Endodermal cell (in vitro differentiated cells): ENCODE results near the gene GALNT1. TPM values are rescaled to one million over a fixed set of nuclear protein-coding genes. Genes with fewer than 3 reads are reported as not detected.

Source experiments
- DNase-seq: peaks from one replicate; pipeline ENCODE4 v3.0.0-alpha.2; 2017
- H3K27ac ChIP-seq: 2 replicates; pipeline ENCODE4 v1.5.1; 2013; ENCODE audit warnings: mild to moderate bottlenecking, low read depth, low read length, moderate library complexity
- H3K27me3 ChIP-seq: 2 replicates; pipeline ENCODE4 v1.6.1; 2013; ENCODE audit warnings: mild to moderate bottlenecking, low read length, moderate library complexity; ENCODE audit not compliant: insufficient read depth, control insufficient read depth, poor library complexity, severe bottlenecking
- H3K36me3 ChIP-seq: 2 replicates; pipeline ENCODE4 v1.7.0; 2013; ENCODE audit warnings: mild to moderate bottlenecking, low read length, moderate library complexity; ENCODE audit not compliant: control insufficient read depth, insufficient read depth
- H3K4me1 ChIP-seq: one replicate; pipeline ENCODE4 v1.7.0; 2013; ENCODE audit warnings: low read length; ENCODE audit not compliant: control insufficient read depth, insufficient read depth
- H3K4me3 ChIP-seq: 2 replicates; pipeline ENCODE4 v1.5.1; 2013; ENCODE audit warnings: mild to moderate bottlenecking, low read length, moderate library complexity
- H3K9ac ChIP-seq: 2 replicates; pipeline ENCODE4 v1.6.1; 2013; ENCODE audit warnings: mild to moderate bottlenecking, low read length, moderate library complexity; ENCODE audit not compliant: poor library complexity, severe bottlenecking; ENCODE audit errors: extremely low read depth
- H3K9me3 ChIP-seq: 2 replicates; pipeline ENCODE4 v1.6.1; 2013; ENCODE audit warnings: mild to moderate bottlenecking, low read length, moderate library complexity; ENCODE audit not compliant: control insufficient read depth
- H3K27ac Mint-ChIP-seq: 2 replicates; pipeline ENCODE4 v1.8.0; 2020; ENCODE audit warnings: mixed read lengths
- H3K27me3 Mint-ChIP-seq: 2 replicates; pipeline ENCODE4 v1.8.0; 2021; ENCODE audit warnings: mild to moderate bottlenecking, mixed read lengths; ENCODE audit not compliant: insufficient read depth
- H3K36me3 Mint-ChIP-seq: 2 replicates; pipeline ENCODE4 v1.8.0; 2020; ENCODE audit warnings: low read depth, mixed read lengths
- H3K4me1 Mint-ChIP-seq: 2 replicates; pipeline ENCODE4 v1.8.0; 2020; ENCODE audit warnings: mixed read lengths
- H3K4me3 Mint-ChIP-seq: 2 replicates; pipeline ENCODE4 v1.8.0; 2020; ENCODE audit warnings: mild to moderate bottlenecking, moderate library complexity, mixed read lengths
- H3K9me3 Mint-ChIP-seq: 2 replicates; pipeline ENCODE4 v1.8.0; 2020; ENCODE audit warnings: mild to moderate bottlenecking, mixed read lengths
- WGBS, 2 experiments: methylation state at CpG; one replicate each; pipeline versions ENCODE4 v1.1.5 to v1.1.7; 2013; ENCODE audit warnings: missing lambda C conversion rate in 2 of 2, mixed read lengths in 1 of 2; ENCODE audit not compliant: insufficient coverage in 1 of 2, insufficient read length in 1 of 2; 5-methylcytosine and 5-hydroxymethylcytosine counted together
- total RNA-seq, 2 donors: library from RNA; stranded (reverse); fragmentation: NEBNext Ultra II Directional in 1 of 2; extraction: Animal tissue kit (Norgen Biotek cat#: 25700) in 1 of 2; gene quantifications; 2 replicates in 1 of 2; 3 replicates in 1 of 2; pipeline ENCODE4 v1.2.1, GENCODE V29; 2021
- TF ChIP-seq, protein P1 (sequence below): fragments of 200-600 bp; sonication (generic); conservative IDR thresholded peaks from 2 replicates; pipeline ENCODE4 v1.5.0; 2021; ENCODE audit warnings: antibody characterized with exemption, mild to moderate bottlenecking

The GALNT1 gene
- total RNA-seq, 2 donors from 2014 or later: 82.5 to 102 TPM

DNA sequence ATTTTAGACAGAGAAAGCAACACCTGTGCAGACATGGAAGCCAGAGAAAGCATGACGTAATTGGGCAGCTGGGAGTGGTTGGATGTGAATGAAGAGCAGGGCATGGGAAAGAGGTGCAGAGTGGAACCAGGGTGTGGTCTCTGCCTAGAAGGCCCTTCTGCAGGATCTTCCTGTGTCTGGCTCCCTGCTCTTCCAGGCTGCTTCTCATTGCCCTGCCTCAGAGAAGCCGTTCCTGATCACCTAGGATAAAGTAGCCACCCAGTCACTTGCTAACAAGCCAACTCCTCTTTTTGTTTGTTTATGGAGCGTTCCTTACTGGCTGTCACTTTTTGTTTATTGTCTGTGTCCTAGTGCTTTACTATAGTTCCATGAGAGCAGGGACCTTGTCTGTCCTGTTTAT is 28.5 kb downstream of the GALNT1 start:
- no peak overlapping the region for H3K4me3 ChIP-seq
- H3K36me3 ChIP-seq: no peaks in the 10 kb centered on the region
- H3K27me3 ChIP-seq: no peaks in the 10 kb centered on the region
- H3K36me3 Mint-ChIP-seq: no peaks in the 10 kb centered on the region
- H3K27ac Mint-ChIP-seq: peak overlapping the region; percentile 89
- no peaks in the 10 kb centered on the region for H3K27me3 Mint-ChIP-seq
- DNase-seq: peak; percentile 71
- 57 to 65% methylated on average over 3 of the region's 3 CpGs for WGBS, 2 experiments
- H3K9me3 Mint-ChIP-seq: no peaks in the 10 kb centered on the region
- H3K4me1 ChIP-seq: peaks cover 8% of the 10 kb centered on the region
- H3K9me3 ChIP-seq: no peaks in the 10 kb centered on the region
- H3K9ac ChIP-seq: no peak overlapping the region
- peaks cover 35% of the 10 kb centered on the region for H3K4me1 Mint-ChIP-seq
- no peak overlapping the region for H3K27ac ChIP-seq
- TF ChIP-seq, protein P1, sequence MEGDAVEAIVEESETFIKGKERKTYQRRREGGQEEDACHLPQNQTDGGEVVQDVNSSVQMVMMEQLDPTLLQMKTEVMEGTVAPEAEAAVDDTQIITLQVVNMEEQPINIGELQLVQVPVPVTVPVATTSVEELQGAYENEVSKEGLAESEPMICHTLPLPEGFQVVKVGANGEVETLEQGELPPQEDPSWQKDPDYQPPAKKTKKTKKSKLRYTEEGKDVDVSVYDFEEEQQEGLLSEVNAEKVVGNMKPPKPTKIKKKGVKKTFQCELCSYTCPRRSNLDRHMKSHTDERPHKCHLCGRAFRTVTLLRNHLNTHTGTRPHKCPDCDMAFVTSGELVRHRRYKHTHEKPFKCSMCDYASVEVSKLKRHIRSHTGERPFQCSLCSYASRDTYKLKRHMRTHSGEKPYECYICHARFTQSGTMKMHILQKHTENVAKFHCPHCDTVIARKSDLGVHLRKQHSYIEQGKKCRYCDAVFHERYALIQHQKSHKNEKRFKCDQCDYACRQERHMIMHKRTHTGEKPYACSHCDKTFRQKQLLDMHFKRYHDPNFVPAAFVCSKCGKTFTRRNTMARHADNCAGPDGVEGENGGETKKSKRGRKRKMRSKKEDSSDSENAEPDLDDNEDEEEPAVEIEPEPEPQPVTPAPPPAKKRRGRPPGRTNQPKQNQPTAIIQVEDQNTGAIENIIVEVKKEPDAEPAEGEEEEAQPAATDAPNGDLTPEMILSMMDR: no peak
- peak overlapping the region; percentile 12 for H3K4me3 Mint-ChIP-seq

DNA sequence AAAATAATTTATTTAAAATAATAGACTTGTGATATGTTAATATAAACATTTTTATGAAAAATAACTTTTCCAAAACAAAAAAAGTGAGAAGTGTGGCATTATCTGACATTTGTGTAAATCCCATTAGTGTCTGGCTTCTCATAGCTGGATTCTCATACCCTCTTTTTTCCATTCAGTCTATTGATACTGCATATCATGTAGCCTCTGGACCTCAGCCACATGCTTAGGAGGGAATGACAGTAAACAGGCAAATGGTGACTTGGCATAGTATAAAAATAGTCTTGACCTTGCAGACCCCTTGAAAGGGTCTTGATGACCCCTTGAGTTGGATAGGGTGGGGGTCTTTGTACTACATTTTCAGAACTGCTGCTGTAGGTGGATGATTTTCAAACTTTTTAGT is 29.2 kb downstream of the GALNT1 start:
- H3K9me3 Mint-ChIP-seq: no peaks in the 10 kb centered on the region
- Histone ChIP-seq H3K9me3 (no peaks in the 10 kb centered on the region), H3K27ac (no peak overlapping the region), H3K27me3 (no peaks in the 10 kb centered on the region), H3K36me3 (no peaks in the 10 kb centered on the region), H3K9ac (no peak overlapping the region), H3K4me3 (no peak overlapping the region), H3K4me1 (peaks cover 8% of the 10 kb centered on the region)
- DNase-seq: no peak
- TF ChIP-seq, protein P1: no peak
- H3K4me3 Mint-ChIP-seq: no peak overlapping the region
- no peaks in the 10 kb centered on the region for H3K36me3 Mint-ChIP-seq
- H3K4me1 Mint-ChIP-seq: peaks cover 41% of the 10 kb centered on the region
- no peaks in the 10 kb centered on the region for H3K27me3 Mint-ChIP-seq
- no peak overlapping the region for H3K27ac Mint-ChIP-seq

DNA sequence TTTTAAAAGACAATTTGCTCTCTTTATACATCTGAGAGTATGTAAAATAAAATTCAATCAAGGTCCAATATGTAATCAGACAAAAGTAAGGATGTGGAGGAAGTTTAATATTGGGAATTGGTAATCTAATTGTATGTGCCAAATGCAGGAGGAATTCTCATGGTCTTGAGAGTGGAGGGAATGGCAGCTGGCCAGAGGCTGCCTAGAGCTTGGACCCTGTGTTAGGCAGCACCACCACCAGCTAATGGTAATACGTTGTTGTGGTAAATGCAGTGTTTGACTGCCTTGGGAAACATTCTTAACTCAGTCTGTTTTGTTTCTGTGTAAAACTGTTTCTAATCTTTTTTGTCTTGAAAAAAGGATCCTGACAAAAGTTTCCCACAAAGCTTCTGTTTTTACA is 30.0 kb downstream of the GALNT1 start:
- Mint-ChIP-seq H3K4me3 (no peak overlapping the region), H3K36me3 (no peaks in the 10 kb centered on the region), H3K27ac (no peak overlapping the region), H3K4me1 (peaks cover 41% of the 10 kb centered on the region), H3K9me3 (no peaks in the 10 kb centered on the region), H3K27me3 (no peaks in the 10 kb centered on the region)
- Histone ChIP-seq H3K4me3 (no peak overlapping the region), H3K27me3 (no peaks in the 10 kb centered on the region), H3K27ac (no peak overlapping the region), H3K36me3 (no peaks in the 10 kb centered on the region), H3K4me1 (peaks cover 8% of the 10 kb centered on the region), H3K9ac (no peak overlapping the region), H3K9me3 (no peaks in the 10 kb centered on the region)
- DNase-seq: no peak
- WGBS, 2 experiments: 74% methylated on average over 1 of the region's 1 CpG; no CpG with 5 or more reads in 1 of the 2 experiments
- TF ChIP-seq, protein P1: no peak
